ENCODE results near the gene ACVR2B. TPM values are rescaled to one million over a fixed set of nuclear protein-coding genes. Genes with fewer than 3 reads are reported as not detected.

The ACVR2B gene
- total and polyA plus RNA-seq, 2 experiments from 2014 or later = 27.9 to 98.7 TPM

DNA sequence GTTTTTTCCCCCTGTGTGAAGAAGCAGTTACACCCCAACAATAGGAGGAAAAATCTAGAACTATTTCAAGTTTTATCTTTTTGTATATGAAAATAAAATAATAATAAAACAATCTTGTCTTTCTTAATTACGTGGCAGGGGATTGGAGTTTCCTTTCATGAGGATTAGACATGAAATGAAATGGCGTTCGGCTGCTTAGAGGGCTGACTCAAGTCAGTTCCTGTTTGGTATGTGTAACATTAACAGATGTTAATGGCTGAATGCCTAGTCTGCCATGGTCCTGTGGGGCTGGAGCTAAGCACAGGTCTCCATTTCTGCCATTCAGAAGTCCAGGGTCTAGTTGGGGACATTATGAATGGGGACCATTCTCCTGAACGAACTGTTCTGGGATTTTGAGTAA, 39.3 kb downstream of the ACVR2B start (continued):
- TF ChIP-seq, protein P1, sequence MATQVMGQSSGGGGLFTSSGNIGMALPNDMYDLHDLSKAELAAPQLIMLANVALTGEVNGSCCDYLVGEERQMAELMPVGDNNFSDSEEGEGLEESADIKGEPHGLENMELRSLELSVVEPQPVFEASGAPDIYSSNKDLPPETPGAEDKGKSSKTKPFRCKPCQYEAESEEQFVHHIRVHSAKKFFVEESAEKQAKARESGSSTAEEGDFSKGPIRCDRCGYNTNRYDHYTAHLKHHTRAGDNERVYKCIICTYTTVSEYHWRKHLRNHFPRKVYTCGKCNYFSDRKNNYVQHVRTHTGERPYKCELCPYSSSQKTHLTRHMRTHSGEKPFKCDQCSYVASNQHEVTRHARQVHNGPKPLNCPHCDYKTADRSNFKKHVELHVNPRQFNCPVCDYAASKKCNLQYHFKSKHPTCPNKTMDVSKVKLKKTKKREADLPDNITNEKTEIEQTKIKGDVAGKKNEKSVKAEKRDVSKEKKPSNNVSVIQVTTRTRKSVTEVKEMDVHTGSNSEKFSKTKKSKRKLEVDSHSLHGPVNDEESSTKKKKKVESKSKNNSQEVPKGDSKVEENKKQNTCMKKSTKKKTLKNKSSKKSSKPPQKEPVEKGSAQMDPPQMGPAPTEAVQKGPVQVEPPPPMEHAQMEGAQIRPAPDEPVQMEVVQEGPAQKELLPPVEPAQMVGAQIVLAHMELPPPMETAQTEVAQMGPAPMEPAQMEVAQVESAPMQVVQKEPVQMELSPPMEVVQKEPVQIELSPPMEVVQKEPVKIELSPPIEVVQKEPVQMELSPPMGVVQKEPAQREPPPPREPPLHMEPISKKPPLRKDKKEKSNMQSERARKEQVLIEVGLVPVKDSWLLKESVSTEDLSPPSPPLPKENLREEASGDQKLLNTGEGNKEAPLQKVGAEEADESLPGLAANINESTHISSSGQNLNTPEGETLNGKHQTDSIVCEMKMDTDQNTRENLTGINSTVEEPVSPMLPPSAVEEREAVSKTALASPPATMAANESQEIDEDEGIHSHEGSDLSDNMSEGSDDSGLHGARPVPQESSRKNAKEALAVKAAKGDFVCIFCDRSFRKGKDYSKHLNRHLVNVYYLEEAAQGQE (IDR thresholded peaks at IDR 0.05; ENCODE audit: unreplicated experiment) = no peak

DNA sequence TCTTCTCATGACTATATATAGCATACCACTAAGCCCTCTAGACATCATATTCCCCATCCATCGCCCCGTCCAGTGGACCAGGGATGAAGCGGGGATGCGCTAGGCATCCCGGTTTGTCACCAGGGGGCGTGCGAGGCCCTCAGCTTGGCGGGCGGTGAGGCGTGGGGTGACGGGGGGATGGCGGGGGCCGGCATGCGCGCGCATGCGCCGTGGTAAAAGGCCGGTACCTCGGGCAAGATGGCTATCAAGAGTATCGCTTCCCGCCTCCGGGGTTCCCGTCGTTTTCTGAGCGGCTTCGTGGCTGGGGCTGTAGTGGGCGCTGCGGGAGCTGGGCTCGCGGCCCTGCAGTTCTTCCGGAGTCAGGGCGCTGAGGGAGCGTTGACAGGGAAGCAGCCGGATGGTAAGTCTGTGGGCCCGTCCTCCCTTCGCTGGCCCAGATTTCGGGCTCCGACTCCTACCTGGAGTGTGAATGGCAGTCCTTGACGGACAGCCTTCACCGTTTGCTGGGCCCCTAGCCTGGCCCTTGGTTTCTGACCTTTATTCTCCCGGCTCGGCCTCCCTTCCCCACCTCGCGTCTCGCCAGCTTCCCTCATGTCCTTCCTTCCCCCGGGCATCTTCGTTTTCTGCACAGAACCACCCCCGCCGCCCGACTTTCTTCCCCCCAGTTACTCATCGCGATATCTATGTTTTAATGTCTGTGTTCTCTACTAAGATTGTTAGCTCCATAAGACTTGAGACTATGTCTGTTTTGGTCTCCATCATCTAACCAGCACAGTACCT, 42.6 kb downstream of the ACVR2B start, which contains the start of gene EXOG:
Gene EXOG (plus strand): TSS at position 210 of the 780 bp plus-strand sequence. CDS start 28 bp downstream, at position 238.
- Histone ChIP-seq H2AFZ (peak within 1 kb of the TSS; percentile 98), H3K36me3 (ENCODE audit: insufficient read depth) (peaks cover 7% of the 10 kb centered on the region; the same call in 1 of the 2 replicates), H4K20me1 (replicated peaks; ENCODE audit: insufficient read depth) (no peaks in the 10 kb centered on the region; the same call in 1 of the 2 replicates), H3K27ac (ENCODE audit: low read depth) (peak within 1 kb of the TSS; percentile 93; the same call in 1 of the 2 replicates), H3K4me1 (ENCODE audit: insufficient read depth) (peaks cover 7% of the 10 kb centered on the region), H3K4me3 (peak within 1 kb of the TSS; percentile 64), H3F3A (replicated peaks; ENCODE audit: low read depth) (0 out of 2 replicates have a peak, but pooled peaks cover 4% of the 10 kb centered on the region), H3K27me3 (ENCODE audit: insufficient read depth) (no peaks in the 10 kb centered on the region), H3K4me2 (peak within 1 kb of the TSS; percentile 79), H3K9me2 (ENCODE audit: insufficient read depth) (no peaks in the 10 kb centered on the region), H3K79me2 (replicated peaks; ENCODE audit: insufficient read depth) (peaks cover 5% of the 10 kb centered on the region; the same call in 1 of the 2 replicates)
- Mint-ChIP-seq H3K36me3 (ENCODE audit: low read depth) (peaks cover 15% of the 10 kb centered on the region; the same call in 1 of the 3 replicates), H3K4me3 (peak within 1 kb of the TSS; percentile 98), H3K9me3 (no peaks in the 10 kb centered on the region; the same call in 2 of the 3 replicates), H3K27me3 (ENCODE audit: insufficient read depth, low read depth, poor library complexity) (peaks cover 8% of the 10 kb centered on the region), H3K4me1 (peaks cover 4% of the 10 kb centered on the region; the same call in 2 of the 3 replicates), H3K27ac (peak within 1 kb of the TSS; percentile 96)
- TF ChIP-seq ZNF114 (CRISPR knock-in tag; IDR thresholded peaks at IDR 0.05) (no peak), POLR2AphosphoS5 (IDR thresholded peaks at IDR 0.05; ENCODE audit: low read depth) (peak; percentile 65), CREB1 (CRISPR knock-in tag; IDR thresholded peaks at IDR 0.05; ENCODE audit: low read depth) (peak; percentile 45; the same call in 1 of the 2 replicates), EZH2 (IDR thresholded peaks at IDR 0.05; ENCODE audit: low read depth, unreplicated experiment) (no peak), NANOG (IDR thresholded peaks at IDR 0.05; ENCODE audit: borderline replicate concordance) (no peak), JUNB (IDR thresholded peaks at IDR 0.05; ENCODE audit: unreplicated experiment) (no peak), EZH2phosphoT487 (IDR thresholded peaks at IDR 0.05; ENCODE audit: unreplicated experiment) (no peak), ZNF331 (CRISPR knock-in tag; IDR thresholded peaks at IDR 0.05; ENCODE audit: low read depth) (no peak), STAT1 (IDR thresholded peaks at IDR 0.05; ENCODE audit: unreplicated experiment) (no peak)
- TF ChIP-seq, protein P2, sequence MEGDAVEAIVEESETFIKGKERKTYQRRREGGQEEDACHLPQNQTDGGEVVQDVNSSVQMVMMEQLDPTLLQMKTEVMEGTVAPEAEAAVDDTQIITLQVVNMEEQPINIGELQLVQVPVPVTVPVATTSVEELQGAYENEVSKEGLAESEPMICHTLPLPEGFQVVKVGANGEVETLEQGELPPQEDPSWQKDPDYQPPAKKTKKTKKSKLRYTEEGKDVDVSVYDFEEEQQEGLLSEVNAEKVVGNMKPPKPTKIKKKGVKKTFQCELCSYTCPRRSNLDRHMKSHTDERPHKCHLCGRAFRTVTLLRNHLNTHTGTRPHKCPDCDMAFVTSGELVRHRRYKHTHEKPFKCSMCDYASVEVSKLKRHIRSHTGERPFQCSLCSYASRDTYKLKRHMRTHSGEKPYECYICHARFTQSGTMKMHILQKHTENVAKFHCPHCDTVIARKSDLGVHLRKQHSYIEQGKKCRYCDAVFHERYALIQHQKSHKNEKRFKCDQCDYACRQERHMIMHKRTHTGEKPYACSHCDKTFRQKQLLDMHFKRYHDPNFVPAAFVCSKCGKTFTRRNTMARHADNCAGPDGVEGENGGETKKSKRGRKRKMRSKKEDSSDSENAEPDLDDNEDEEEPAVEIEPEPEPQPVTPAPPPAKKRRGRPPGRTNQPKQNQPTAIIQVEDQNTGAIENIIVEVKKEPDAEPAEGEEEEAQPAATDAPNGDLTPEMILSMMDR (conservative IDR thresholded peaks at IDR 0.05; ENCODE audit: low read depth in 2 of 2) = peak; percentile 81 to 93
- TF ChIP-seq, protein P3, sequence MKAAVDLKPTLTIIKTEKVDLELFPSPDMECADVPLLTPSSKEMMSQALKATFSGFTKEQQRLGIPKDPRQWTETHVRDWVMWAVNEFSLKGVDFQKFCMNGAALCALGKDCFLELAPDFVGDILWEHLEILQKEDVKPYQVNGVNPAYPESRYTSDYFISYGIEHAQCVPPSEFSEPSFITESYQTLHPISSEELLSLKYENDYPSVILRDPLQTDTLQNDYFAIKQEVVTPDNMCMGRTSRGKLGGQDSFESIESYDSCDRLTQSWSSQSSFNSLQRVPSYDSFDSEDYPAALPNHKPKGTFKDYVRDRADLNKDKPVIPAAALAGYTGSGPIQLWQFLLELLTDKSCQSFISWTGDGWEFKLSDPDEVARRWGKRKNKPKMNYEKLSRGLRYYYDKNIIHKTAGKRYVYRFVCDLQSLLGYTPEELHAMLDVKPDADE (IDR thresholded peaks at IDR 0.05) = no peak
- TF ChIP-seq, protein P1 (IDR thresholded peaks at IDR 0.05; ENCODE audit: unreplicated experiment) = no peak
- ATAC-seq (peak; percentile 94), DNase-seq (ENCODE audit: low spot score) (peak; percentile 94)
